Ecto neural progenitor cell (in vitro differentiated cells): ENCODE results near the gene RNF103.

Experiments used
- DNase-seq: peaks from one replicate; pipeline ENCODE4 v3.0.0-alpha.2; 2018; ENCODE audit warnings: low spot score

RNF103 gene

DNA sequence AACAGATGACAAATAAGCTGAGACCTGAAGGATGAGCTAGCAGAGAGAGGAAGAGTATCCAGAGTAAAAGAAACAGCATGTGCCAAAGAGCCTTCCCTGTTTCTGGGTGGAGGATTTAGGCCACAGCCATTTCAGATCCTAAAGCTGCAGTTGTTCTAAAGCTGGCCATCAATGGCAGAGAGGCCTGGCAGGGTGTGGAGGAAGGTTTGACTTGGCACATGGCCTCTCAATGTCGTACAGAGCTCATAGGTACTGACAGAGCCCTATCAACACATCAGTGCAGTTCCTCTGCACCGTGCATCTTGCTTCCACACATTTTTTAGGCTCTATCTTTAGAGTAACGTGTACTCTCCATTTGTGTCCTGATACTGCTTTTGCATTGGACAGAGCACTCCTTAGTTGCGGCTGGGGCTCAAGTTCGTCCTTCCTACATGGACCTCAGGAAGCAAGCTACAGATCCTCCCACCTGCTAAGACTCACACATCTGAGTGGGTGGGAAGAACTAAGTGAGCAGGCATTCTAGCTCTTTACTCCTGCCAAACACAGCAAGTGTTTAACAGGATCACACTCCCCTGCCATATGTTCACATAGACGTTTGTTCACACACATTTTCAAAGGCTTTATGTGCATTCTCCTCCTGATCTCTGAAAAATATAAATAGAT, 57.4 kb downstream of the RNF103 start:
- no peak for DNase-seq

DNA sequence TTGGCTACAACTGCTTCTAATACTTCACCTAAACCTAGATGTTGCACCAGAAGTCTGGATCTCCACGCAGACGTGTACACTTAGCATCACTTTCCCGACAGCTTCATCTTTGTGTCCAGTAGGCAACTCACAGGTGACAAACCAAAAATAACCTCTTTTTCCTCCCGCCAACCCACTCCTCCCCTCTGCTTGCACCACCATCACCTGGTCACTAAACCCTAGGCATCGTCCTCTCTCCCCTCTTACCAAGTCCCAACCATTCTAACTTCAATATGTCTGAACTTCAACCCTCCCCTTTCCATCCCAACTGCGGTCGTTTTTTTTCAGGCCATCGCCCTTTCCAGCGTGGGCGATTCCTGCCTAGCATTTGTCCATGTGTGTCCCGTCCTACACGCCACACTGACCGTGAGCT, 60.0 kb downstream of the RNF103 start:
- DNase-seq: no peak

DNA sequence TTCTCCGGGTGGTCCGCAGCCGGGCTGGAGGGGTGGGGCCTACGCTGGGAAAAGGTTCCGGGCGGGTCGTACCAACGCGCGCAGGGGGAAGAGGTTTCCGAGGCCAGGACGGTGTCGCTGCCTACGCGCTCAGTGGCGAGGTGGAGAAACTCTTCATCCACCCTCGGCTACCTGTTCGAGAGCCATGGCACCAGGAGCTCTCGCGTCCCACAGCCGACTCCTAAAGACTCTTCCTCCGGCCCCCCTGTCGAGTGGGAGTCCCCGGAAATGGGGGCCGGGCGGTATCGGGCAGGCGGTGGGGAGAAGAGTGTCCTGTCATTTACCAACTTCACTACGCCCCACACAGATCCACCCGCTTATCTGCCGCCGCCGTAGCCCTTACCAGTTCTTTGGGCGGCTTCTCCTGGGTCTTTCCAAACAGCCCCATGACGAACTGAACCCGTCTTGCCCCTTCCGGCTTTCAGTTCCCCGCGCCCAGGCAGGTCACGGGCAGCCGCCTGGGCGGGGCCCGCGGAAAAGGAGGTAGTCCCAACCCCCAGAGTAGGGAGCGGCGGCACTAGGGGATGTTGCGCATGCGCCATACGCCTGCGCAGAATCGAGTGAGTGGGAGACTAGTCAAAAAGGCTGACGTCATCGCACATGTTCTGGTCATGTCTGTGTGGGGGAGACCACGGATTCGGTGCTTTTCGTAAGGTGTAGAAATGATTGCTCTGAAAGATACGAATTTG, 60.6 kb downstream of the RNF103 start, which contains the start of gene CHMP3:
Gene CHMP3 (minus strand): TSS at position 522 of the 728 bp plus-strand sequence. CDS start 95 bp downstream, at position 427.
- peak; percentile 96 for DNase-seq

DNA sequence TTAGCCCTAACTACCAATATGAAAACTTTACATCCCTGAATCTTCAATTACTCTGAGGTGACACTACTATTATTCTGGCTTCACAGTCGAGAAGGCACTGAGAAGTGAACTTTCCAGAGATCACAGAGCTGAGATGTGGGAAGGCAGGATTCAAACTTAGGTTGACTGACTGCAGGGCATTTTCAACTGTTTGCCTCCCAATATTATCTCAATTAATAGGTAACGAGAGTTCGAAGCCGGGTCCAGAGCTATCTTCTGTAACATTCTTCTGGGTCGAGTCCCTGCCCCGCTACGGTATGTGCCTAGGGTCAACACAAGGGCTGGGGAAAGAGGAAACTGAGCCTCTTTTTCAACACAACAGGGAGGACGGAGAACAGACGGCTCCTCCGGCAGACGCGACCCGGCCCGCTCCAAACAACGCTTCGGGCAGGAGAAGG, 61.2 kb downstream of the RNF103 start:
- DNase-seq: no peak

DNA sequence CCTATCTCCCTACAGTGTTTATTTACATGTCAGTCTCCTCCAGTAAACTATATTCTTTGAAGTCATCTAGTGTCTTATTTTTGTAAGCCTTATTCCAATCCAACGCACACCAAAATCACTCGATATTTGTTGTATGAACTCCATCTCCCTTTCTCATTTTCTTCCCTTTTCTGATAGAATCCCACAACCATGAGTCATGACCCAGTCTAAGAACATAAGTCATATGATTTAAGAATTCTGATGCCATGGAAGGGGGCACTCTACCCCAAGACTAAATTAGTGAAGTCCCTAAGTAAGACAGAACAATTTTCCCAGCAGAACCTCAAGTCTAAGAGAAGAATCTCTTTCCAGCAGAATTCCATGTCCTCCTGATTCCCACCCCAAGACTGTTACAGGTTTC, 65.8 kb downstream of the RNF103 start:
- DNase-seq: no peak

DNA sequence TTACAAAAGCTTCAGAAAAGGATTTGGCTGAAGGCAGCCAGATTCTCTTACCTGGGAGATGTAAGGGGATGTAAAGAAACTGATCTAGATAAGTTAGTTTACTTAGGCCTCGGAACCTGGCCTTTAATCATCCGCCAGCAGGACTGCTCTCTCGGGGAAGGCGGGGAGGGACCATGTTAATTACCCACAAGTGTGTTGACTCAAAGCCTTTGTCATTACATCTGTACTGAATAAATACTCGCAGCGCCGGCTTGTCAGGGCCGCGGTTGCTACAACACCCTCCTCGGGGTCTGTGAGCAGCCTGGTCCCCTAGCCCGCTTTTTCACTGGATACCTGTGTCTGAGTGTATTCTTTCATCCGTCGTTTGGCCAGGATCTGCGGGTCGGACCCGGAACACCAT, 67.2 kb downstream of the RNF103 start:
- DNase-seq: no peak
